Coronary artery (tissue), 2 donors: ENCODE results near the gene CNRIP1.

Source experiments
- DNase-seq: peaks from one replicate; pipeline ENCODE4 v3.0.0-alpha.2; 2017; ENCODE audit warnings: low spot score
- H3K27ac ChIP-seq, 2 donors: fragments of 200-600 bp; sonication (generic); one replicate each; pipeline ENCODE4 v1.5.1; 2016 to 2019
- H3K4me3 ChIP-seq: fragments of 200-600 bp; sonication (generic); 2 replicates; pipeline ENCODE4 v1.5.1; 2016; ENCODE audit warnings: mild to moderate bottlenecking, moderate library complexity
- CTCF ChIP-seq: fragments of 200-600 bp; sonication (generic); IDR thresholded peaks from one replicate; pipeline ENCODE4 v1.5.1; 2019; ENCODE audit warnings: antibody characterized with exemption

Gene CNRIP1

DNA sequence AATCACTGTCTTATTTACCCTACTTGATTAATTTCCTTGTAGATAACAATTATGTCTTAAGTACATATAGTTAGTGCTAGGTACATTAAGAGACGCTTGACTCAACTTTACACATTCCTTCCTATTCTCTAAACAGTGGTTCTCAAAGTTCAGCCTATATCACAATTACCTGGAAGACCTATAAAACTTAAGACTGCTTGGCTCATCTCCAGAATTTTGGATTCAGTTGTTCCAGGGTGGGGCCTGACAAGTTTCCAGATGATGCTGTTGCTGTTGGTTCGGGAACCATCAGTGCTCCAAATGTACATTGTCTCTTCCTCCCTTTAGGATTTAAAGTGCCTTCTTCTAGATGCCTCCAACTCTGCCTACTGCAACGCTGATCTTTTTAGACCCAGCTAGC lies 71.4 kb downstream of the CNRIP1 start:
- DNase-seq = no peak
- TF ChIP-seq CTCF = no peak
- no peak overlapping the region for H3K27ac ChIP-seq
- no peak overlapping the region for H3K4me3 ChIP-seq

DNA sequence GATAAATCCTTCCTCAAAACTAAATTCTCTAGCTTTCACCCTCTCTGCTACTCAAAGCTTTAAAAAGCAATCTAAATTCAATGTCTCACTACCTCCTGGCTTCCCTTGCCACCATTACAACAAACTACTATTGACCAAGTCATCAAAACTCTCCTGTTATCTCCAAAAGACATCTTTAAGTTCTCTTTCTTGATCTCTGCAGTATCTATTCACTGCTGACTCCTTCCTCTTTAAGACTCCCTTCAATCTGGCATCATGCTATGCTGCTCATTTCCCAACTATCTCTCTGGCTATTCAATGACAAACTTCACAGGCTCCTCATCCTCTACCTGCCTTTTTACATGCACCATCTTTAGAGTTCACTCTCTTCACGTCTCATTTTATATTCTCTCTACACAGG lies 73.4 kb downstream of the CNRIP1 start:
- TF ChIP-seq CTCF = no peak
- Histone ChIP-seq H3K27ac (no peak overlapping the region), H3K4me3 (no peak overlapping the region)
- DNase-seq = no peak

DNA sequence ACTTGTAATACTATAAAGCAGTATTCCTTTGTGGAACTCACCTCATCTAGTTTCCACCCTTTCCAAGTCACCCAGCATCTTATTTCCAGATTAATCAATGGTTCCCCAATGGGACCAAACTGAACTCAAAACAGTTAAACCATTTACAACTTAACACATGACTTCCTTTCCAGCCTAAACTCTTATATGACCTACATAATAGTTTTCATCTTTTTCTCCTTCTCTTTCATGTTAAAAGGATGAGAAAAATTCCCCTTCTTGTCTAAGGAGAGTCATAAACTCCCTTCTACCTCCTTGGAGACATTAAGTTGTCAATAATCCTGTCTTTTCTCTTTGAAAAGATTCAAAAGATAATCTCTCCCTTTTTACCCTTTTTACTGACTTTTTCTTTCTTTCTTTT lies 74.1 kb downstream of the CNRIP1 start:
- DNase-seq = no peak
- TF ChIP-seq CTCF = no peak
- Histone ChIP-seq H3K27ac (no peak overlapping the region), H3K4me3 (no peak overlapping the region)

DNA sequence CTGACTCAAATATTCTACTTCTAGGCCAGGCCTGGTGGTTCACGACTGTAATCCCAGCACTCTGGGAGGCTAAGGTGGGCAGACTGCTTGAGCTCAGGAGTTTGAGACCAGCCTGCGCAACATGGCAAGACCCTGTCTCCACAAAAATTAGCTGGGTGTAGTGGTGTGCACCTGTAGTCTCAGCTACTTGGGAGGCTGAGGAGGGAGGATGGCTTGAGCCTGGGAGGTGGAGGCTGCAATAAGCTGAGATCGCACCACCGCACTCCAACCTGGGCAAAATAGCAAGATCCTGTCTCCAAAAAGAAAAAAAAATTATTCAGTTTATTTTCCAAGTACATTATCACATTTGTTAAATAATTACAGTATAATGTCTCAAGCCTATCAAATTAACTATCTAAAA lies 74.7 kb downstream of the CNRIP1 start:
- no peak overlapping the region for H3K27ac ChIP-seq
- no peak overlapping the region for H3K4me3 ChIP-seq
- DNase-seq = no peak
- TF ChIP-seq CTCF = no peak

DNA sequence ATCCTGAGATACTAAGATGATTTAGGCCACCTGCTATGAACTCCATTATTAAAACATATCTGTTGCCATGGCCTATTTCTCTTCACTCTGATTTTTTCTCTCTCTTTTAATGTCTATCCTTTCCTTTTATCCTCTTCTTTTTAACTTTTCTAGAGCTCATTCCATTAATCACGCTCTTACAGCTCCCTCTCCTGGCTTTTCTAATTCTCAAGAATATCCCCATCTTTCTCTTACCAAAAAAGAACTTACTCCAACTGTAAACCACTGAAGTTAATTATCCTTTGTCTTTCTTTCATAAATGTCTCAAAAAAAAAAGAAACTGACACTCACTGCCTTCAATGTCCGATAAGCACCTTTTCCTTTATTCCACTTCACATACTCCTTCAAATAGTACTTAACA lies 75.3 kb downstream of the CNRIP1 start:
- no peak overlapping the region for H3K27ac ChIP-seq
- no peak overlapping the region for H3K4me3 ChIP-seq
- no peak for DNase-seq
- TF ChIP-seq CTCF = no peak
